PC-3 (cell line): ENCODE data around the gene KCNH1.

Experiments used
- EZH2 ChIP-seq: fragments of 300-600 bp; sonication (generic); IDR thresholded peaks from one replicate; pipeline ENCODE4 v1.6.1; 2017; ENCODE audit warnings: antibody characterized with exemption, mild to moderate bottlenecking, low read length; ENCODE audit not compliant: unreplicated experiment
- EZH2phosphoT487 ChIP-seq: fragments of 300-600 bp; sonication (generic); IDR thresholded peaks from 2 replicates; pipeline ENCODE4 v1.6.1; 2018; ENCODE audit warnings: mild to moderate bottlenecking, antibody characterized with exemption, low read length, borderline replicate concordance
- TF ChIP-seq, protein P1 (sequence below): fragments of 300-600 bp; sonication (generic); conservative IDR thresholded peaks from 2 replicates; pipeline ENCODE4 v1.5.1; 2017; ENCODE audit warnings: antibody characterized with exemption, low read depth, mild to moderate bottlenecking, low read length

- TF ChIP-seq, protein P1, sequence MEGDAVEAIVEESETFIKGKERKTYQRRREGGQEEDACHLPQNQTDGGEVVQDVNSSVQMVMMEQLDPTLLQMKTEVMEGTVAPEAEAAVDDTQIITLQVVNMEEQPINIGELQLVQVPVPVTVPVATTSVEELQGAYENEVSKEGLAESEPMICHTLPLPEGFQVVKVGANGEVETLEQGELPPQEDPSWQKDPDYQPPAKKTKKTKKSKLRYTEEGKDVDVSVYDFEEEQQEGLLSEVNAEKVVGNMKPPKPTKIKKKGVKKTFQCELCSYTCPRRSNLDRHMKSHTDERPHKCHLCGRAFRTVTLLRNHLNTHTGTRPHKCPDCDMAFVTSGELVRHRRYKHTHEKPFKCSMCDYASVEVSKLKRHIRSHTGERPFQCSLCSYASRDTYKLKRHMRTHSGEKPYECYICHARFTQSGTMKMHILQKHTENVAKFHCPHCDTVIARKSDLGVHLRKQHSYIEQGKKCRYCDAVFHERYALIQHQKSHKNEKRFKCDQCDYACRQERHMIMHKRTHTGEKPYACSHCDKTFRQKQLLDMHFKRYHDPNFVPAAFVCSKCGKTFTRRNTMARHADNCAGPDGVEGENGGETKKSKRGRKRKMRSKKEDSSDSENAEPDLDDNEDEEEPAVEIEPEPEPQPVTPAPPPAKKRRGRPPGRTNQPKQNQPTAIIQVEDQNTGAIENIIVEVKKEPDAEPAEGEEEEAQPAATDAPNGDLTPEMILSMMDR: no peak
- TF ChIP-seq EZH2 (no peak), EZH2phosphoT487 (no peak)
These were observed 4.2 kb downstream of the KCNH1 start for GRCh38 chr1:211129776-211130175.
